WERI-Rb-1 (cell line): ENCODE data around the gene SVOP.
"Not testable (repeated sequence)": the region's sequence is repeated elsewhere in the genome, so short reads cannot be mapped to it uniquely, and the experiment has no call there.

ENCODE experiments used
- DNase-seq: peaks from one replicate; pipeline ENCODE4 v3.0.0-alpha.2; 2020
- H3K27ac ChIP-seq: fragments of 250-450 bp; sonication (Bioruptor Pico); 2 replicates; pipeline ENCODE4 v1.5.1; 2020; ENCODE audit warnings: mild to moderate bottlenecking, moderate library complexity
- H3K27me3 ChIP-seq: fragments of 250-450 bp; sonication (Bioruptor Pico); 2 replicates; pipeline ENCODE4 v1.5.1; 2021; ENCODE audit warnings: mild to moderate bottlenecking, low read depth, moderate library complexity; ENCODE audit not compliant: insufficient read depth, severe bottlenecking
- H3K36me3 ChIP-seq: fragments of 250-450 bp; sonication (Bioruptor Pico); 2 replicates; pipeline ENCODE4 v1.5.1; 2020; ENCODE audit warnings: mild to moderate bottlenecking, moderate library complexity
- H3K4me3 ChIP-seq: 2 replicates; pipeline ENCODE4 v1.5.1; 2011; ENCODE audit warnings: low read depth, mild to moderate bottlenecking, control low read depth, low read length
- H3K9me3 ChIP-seq: fragments of 250-450 bp; sonication (Bioruptor Pico); 2 replicates; pipeline ENCODE4 v1.5.1; 2021; ENCODE audit warnings: mild to moderate bottlenecking, moderate library complexity; ENCODE audit not compliant: severe bottlenecking
- TF ChIP-seq, protein P1 (sequence below): IDR thresholded peaks from 2 replicates; pipeline ENCODE4 v1.5.1; 2011; ENCODE audit warnings: low read depth, mild to moderate bottlenecking, control low read depth, inconsistent platforms, low read length

SVOP gene

GRCh38 chr12:109036975-109037374, 16.1 kb upstream of the SVOP start:
- H3K27me3 ChIP-seq = no peaks in the 10 kb centered on the region
- no peak for DNase-seq
- no peak overlapping the region for H3K27ac ChIP-seq
- no peak overlapping the region for H3K4me3 ChIP-seq
- TF ChIP-seq, protein P1, sequence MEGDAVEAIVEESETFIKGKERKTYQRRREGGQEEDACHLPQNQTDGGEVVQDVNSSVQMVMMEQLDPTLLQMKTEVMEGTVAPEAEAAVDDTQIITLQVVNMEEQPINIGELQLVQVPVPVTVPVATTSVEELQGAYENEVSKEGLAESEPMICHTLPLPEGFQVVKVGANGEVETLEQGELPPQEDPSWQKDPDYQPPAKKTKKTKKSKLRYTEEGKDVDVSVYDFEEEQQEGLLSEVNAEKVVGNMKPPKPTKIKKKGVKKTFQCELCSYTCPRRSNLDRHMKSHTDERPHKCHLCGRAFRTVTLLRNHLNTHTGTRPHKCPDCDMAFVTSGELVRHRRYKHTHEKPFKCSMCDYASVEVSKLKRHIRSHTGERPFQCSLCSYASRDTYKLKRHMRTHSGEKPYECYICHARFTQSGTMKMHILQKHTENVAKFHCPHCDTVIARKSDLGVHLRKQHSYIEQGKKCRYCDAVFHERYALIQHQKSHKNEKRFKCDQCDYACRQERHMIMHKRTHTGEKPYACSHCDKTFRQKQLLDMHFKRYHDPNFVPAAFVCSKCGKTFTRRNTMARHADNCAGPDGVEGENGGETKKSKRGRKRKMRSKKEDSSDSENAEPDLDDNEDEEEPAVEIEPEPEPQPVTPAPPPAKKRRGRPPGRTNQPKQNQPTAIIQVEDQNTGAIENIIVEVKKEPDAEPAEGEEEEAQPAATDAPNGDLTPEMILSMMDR = no peak
- peaks cover 6% of the 10 kb centered on the region for H3K9me3 ChIP-seq
- no peaks in the 10 kb centered on the region for H3K36me3 ChIP-seq

GRCh38 chr12:109033239-109034196, 12.7 kb upstream of the SVOP start:
- Histone ChIP-seq H3K36me3 (no peaks in the 10 kb centered on the region), H3K4me3 (no peak overlapping the region), H3K9me3 (peaks cover 6% of the 10 kb centered on the region), H3K27me3 (no peaks in the 10 kb centered on the region), H3K27ac (no peak overlapping the region)
- TF ChIP-seq, protein P1 = no peak
- DNase-seq = no peak

GRCh38 chr12:109029411-109029810, 8.5 kb upstream of the SVOP start:
- no peak for DNase-seq
- Histone ChIP-seq H3K27me3 (no peaks in the 10 kb centered on the region), H3K4me3 (no peak overlapping the region), H3K36me3 (no peaks in the 10 kb centered on the region), H3K9me3 (no peaks in the 10 kb centered on the region), H3K27ac (no peak overlapping the region)
- TF ChIP-seq, protein P1 = no peak

DNA sequence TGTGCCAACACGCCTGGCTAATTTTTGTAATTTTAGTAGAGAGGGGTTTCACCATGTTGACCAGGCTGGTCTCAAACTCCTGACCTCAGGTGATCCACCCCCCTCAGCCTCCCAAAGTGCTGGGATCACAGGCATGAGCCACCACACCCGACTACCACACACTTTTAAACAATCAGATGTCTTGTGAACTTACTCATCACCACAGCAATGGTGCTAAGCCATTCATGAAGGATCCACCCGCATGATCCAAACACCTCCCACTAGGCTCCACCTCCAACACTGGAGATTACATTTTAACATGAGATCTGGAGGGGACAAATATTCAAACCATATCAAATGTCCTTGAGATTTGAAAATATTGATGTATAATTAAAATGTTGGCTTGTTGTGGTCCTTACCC, 7.8 kb upstream of the SVOP start:
- not testable (repeated sequence) for H3K36me3 ChIP-seq, H3K27me3 ChIP-seq, H3K4me3 ChIP-seq, H3K27ac ChIP-seq, H3K9me3 ChIP-seq, DNase-seq

DNA sequence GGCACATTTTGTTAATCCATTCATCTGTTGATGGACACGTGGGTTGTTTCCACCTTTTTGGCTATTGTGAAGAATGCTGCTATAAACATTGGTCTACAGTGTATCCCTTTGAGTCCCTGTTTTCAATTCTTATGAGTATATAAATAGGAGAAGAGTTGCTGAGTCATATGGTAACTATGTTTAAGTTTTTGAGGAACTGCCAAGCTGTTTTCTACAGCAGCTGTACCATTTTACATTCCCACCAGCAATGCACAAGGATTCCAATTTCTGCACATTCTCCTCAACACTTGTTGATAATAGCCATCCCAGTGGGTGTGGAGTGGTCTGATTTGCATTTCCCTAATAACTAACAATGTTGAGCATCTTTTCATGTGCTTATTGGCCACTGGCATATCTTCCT, 6.9 kb upstream of the SVOP start:
- no peaks in the 10 kb centered on the region for H3K9me3 ChIP-seq
- H3K27me3 ChIP-seq = no peaks in the 10 kb centered on the region
- TF ChIP-seq, protein P1 = no peak
- DNase-seq = no peak
- no peak overlapping the region for H3K4me3 ChIP-seq
- H3K36me3 ChIP-seq = no peaks in the 10 kb centered on the region
- H3K27ac ChIP-seq = no peak overlapping the region

DNA sequence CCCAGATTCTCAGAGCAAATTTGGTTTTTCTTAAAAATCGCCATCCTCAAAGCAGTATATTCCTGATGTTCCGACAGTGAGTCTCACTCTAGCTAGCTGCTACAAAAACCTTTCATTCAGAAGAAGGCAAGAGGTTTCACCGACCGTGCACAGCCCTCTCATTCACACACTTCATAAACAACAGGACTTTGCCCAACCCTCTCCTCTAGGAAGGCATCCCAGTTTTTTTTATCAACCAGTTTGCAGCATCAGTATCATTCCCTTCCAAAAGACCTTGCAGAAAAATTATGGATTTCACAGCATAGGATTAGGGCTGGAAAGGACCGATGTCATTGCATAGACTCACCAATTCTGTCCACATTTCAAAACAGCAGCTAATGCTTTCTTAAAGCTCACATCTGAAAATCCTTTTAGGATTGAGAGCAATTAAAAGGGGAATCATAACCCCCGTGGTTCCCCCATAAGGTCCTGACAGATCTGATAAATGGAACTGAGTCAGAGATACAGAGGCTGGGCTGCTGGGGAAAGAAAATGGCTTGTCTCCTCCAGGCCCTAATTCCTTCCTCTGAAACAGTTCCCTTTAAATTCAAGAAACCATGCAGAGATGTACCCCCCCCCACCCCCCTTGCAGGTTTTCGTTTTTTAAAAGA, 597 bp downstream of the SVOP start:
- H3K27me3 ChIP-seq = no peaks in the 10 kb centered on the region
- peak overlapping the region; percentile 77 for H3K27ac ChIP-seq
- TF ChIP-seq, protein P1 = no peak
- H3K4me3 ChIP-seq = peak overlapping the region; percentile 83
- H3K9me3 ChIP-seq = no peaks in the 10 kb centered on the region
- H3K36me3 ChIP-seq = no peaks in the 10 kb centered on the region
- DNase-seq = no peak
